Panc1 (cell line): Measurements from ENCODE around the gene KIF15. TPM values are rescaled to one million over a fixed set of nuclear protein-coding genes. Genes with fewer than 3 reads are reported as not detected.

Experiments used
- ATAC-seq: fragments of 200-7000 bp; cut with Tn5 transposase; 2 replicates; pipeline ENCODE4 v1.9.1; 2020; ENCODE audit warnings: mild to moderate bottlenecking, moderate library complexity
- BruUV-seq: library from RNA; stranded (reverse); fragments of 400-500 nt; replicated peaks from 2 replicates; lab custom pipeline; 2021; lab: Mats Ljungman, UMichigan
- CTCF ChIA-PET: fragments of 300-600 bp; sonication (Branson Sonifier 250); formaldehyde crosslinking; loops from one replicate; lab custom pipeline; 2022; ENCODE audit warnings: antibody characterized with exemption; lab: Charles Lee
- POLR2A ChIA-PET: fragments of 300-600 bp; sonication (Branson Sonifier 250); formaldehyde crosslinking; loops from one replicate; lab custom pipeline; 2022; ENCODE audit warnings: antibody characterized with exemption; lab: Charles Lee
- DNase-seq: peaks from one replicate; pipeline ENCODE4 v3.0.0-alpha.2; 2010; ENCODE audit warnings: low read depth, low spot score
- H3K27ac ChIP-seq: 2 replicates; pipeline ENCODE4 v1.5.1; 2011; ENCODE audit warnings: mild to moderate bottlenecking, low read length, inconsistent platforms
- H3K27me3 ChIP-seq: fragments of 200-500 bp; sonication (Bioruptor generic); 2 replicates; pipeline ENCODE4 v1.6.0; 2014; ENCODE audit warnings: low read length, inconsistent platforms; ENCODE audit not compliant: control insufficient read depth, insufficient read depth
- H3K36me3 ChIP-seq: fragments of 200-500 bp; sonication (Bioruptor generic); 2 replicates; pipeline ENCODE4 v1.5.1; 2014; ENCODE audit warnings: inconsistent platforms, mild to moderate bottlenecking, low read length, moderate library complexity; ENCODE audit not compliant: control insufficient read depth, insufficient read depth
- H3K4me1 ChIP-seq: 2 replicates; pipeline ENCODE4 v1.5.1; 2011; ENCODE audit warnings: inconsistent platforms, mild to moderate bottlenecking, low read length, moderate library complexity; ENCODE audit not compliant: control insufficient read depth, insufficient read depth
- H3K4me3 ChIP-seq, 2 experiments: 2 replicates each; pipeline ENCODE4 v1.5.1; 2011 to 2012; ENCODE audit warnings: low read depth in 2 of 2, low read length in 2 of 2, mild to moderate bottlenecking in 2 of 2, inconsistent platforms in 1 of 2, moderate library complexity in 1 of 2
- H3K9me3 ChIP-seq: fragments of 200-500 bp; sonication (Bioruptor generic); 2 replicates; pipeline ENCODE4 v1.5.1; 2014; ENCODE audit warnings: low read depth, mild to moderate bottlenecking, inconsistent platforms, low read length, moderate library complexity; ENCODE audit not compliant: control insufficient read depth, insufficient read depth
- POLR2AphosphoS5 ChIP-seq: IDR thresholded peaks from 2 replicates; pipeline ENCODE4 v1.6.1; 2012; ENCODE audit warnings: mild to moderate bottlenecking, low read depth, low read length, moderate library complexity
- SIN3A ChIP-seq: IDR thresholded peaks from 2 replicates; pipeline ENCODE4 v1.6.1; 2012; ENCODE audit warnings: low read depth, mild to moderate bottlenecking, low read length, moderate library complexity, borderline replicate concordance; ENCODE audit not compliant: insufficient read depth
- TCF7L2 ChIP-seq: IDR thresholded peaks from 2 replicates; pipeline ENCODE4 v1.6.1; 2011; ENCODE audit warnings: mild to moderate bottlenecking, low read depth, low read length, inconsistent platforms
- in situ Hi-C: cut with HindIII; loops from 2 replicates; pipeline ENCODE4 v1.10.0; 2016; ENCODE audit warnings: low sequenced_read_pairs, low pct_unique_long_range_greater_than_20kb
- intact Hi-C: fragments of 100-400 bp; cut with micrococcal nuclease; formaldehyde crosslinking; loops from one replicate; pipeline ENCODE4 v1.10.0; 2022; ENCODE audit not compliant: unreplicated experiment
- total RNA-seq: library from RNA; stranded (reverse); gene quantifications from one replicate; pipeline ENCODE4 v1.2.1, GENCODE V29; 2021; ENCODE audit not compliant: unreplicated experiment
- TF ChIP-seq, protein P1 (sequence below), 2 experiments: IDR thresholded peaks; 2 replicates each; pipeline ENCODE4 v1.6.1; 2011 to 2012; ENCODE audit warnings: low read depth in 2 of 2, control low read depth in 1 of 2, low read length in 1 of 2, mild to moderate bottlenecking in 1 of 2, moderate library complexity in 1 of 2; ENCODE audit not compliant: insufficient read depth in 1 of 2
- TF ChIP-seq, protein P2 (sequence below): fragments of 450-650 bp; IDR thresholded peaks from 2 replicates; pipeline ENCODE4 v1.5.1; 2017; ENCODE audit warnings: mild to moderate bottlenecking

Gene KIF15
- total RNA-seq, 1 experiment from 2014 or later, result 12.2 TPM

DNA sequence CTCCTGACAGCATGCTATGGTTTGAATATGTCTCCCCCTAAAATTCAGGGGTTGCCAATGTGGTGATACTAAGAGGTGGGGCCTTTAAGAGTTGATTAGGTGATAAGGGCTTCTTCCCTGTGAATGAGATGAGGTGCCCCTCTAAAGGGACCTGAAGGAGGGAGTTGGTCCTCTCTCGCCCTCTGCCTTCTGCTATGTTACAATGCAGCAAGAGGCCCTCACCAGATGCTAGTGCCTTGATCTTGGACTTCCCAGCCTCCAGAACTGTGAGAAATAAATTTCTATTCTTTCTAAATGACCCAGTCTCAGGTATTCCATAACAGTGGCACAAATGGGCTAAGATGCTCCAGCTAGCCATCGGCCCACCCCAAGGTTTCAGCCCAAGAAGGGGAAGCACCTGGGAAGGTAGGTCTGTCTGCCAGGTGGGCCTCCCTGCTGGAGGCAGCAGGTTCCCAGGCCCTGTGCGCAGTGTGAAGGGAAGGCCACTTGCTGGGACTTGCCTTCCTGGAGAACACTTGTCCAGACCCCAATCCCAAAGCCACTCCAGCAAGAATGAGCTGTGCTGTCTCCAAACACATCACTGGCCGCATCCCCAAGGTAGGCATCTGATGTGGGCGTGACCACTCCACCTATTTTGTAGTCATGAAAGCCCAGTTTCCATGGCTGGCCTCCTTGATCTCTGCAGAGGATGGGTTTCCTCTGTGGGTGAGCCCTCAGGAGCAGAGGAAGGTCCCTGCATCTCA, 121.8 kb downstream of the KIF15 start:
- no peak for ATAC-seq

DNA sequence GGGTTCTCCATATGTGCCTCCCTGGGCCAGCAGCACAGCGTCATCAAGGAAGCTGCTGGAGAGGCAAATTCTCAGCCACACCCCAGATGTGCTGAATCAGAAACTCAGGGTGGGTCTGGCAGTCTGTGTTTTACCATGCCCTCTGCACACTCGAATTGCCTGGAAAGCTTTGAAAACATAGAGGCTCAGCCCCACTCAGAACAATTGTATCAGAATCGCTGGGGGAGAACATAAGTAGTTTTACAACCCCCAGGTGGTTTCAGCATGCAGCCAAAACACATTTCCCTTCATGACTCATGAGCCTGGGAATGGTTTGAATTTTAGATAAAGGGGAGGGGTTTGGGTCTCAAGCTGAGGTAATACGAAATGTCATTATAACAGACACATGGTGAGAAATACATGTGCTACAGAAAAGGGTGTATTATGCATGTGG, 122.4 kb downstream of the KIF15 start:
- Histone ChIP-seq H3K27ac (peak overlapping the region; percentile 49; the same call in 1 of the 2 replicates), H3K4me1 (peaks cover 8% of the 10 kb centered on the region; the same call in 1 of the 2 replicates), H3K9me3 (no peaks in the 10 kb centered on the region), H3K36me3 (no peaks in the 10 kb centered on the region), H3K27me3 (no peaks in the 10 kb centered on the region), H3K4me3 (no peak overlapping the region)
- ATAC-seq (peak; percentile 41), DNase-seq (peak; percentile 65)
- in situ Hi-C loops (no loop called here), intact Hi-C loops (no loop called here)
- TF ChIP-seq, protein P1, sequence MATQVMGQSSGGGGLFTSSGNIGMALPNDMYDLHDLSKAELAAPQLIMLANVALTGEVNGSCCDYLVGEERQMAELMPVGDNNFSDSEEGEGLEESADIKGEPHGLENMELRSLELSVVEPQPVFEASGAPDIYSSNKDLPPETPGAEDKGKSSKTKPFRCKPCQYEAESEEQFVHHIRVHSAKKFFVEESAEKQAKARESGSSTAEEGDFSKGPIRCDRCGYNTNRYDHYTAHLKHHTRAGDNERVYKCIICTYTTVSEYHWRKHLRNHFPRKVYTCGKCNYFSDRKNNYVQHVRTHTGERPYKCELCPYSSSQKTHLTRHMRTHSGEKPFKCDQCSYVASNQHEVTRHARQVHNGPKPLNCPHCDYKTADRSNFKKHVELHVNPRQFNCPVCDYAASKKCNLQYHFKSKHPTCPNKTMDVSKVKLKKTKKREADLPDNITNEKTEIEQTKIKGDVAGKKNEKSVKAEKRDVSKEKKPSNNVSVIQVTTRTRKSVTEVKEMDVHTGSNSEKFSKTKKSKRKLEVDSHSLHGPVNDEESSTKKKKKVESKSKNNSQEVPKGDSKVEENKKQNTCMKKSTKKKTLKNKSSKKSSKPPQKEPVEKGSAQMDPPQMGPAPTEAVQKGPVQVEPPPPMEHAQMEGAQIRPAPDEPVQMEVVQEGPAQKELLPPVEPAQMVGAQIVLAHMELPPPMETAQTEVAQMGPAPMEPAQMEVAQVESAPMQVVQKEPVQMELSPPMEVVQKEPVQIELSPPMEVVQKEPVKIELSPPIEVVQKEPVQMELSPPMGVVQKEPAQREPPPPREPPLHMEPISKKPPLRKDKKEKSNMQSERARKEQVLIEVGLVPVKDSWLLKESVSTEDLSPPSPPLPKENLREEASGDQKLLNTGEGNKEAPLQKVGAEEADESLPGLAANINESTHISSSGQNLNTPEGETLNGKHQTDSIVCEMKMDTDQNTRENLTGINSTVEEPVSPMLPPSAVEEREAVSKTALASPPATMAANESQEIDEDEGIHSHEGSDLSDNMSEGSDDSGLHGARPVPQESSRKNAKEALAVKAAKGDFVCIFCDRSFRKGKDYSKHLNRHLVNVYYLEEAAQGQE (IDR thresholded peaks at IDR 0.05; ENCODE audit: insufficient read depth in 1 of 2, low read depth in 2 of 2, low read length in 1 of 2), result no peak
- TF ChIP-seq SIN3A, result no peak
- no TSS peak for BruUV-seq
- ChIA-PET CTCF (no interaction called here), POLR2A (no interaction called here)

More for the DNA sequence above, 121.8 kb downstream of the KIF15 start:
- no peaks in the 10 kb centered on the region for H3K36me3 ChIP-seq
- H3K4me1 ChIP-seq, result peaks cover 8% of the 10 kb centered on the region; the same call in 1 of the 2 replicates
- intact Hi-C loops (no loop called here), in situ Hi-C loops (no loop called here)
- ChIA-PET POLR2A (no interaction called here), CTCF (interaction anchor here (1.1 kb wide), 1 partner anchor 11 kb away, joined by 3 read pairs; no protein-coding TSS in a partner anchor)
- DNase-seq, result no peak
- H3K27ac ChIP-seq, result peak overlapping the region; percentile 0; the same call in 1 of the 2 replicates
- no peak for TF ChIP-seq TCF7L2
- TF ChIP-seq, protein P2, sequence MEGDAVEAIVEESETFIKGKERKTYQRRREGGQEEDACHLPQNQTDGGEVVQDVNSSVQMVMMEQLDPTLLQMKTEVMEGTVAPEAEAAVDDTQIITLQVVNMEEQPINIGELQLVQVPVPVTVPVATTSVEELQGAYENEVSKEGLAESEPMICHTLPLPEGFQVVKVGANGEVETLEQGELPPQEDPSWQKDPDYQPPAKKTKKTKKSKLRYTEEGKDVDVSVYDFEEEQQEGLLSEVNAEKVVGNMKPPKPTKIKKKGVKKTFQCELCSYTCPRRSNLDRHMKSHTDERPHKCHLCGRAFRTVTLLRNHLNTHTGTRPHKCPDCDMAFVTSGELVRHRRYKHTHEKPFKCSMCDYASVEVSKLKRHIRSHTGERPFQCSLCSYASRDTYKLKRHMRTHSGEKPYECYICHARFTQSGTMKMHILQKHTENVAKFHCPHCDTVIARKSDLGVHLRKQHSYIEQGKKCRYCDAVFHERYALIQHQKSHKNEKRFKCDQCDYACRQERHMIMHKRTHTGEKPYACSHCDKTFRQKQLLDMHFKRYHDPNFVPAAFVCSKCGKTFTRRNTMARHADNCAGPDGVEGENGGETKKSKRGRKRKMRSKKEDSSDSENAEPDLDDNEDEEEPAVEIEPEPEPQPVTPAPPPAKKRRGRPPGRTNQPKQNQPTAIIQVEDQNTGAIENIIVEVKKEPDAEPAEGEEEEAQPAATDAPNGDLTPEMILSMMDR, result no peak
- TF ChIP-seq, protein P1 (IDR thresholded peaks at IDR 0.05; ENCODE audit: insufficient read depth in 1 of 2, low read depth in 2 of 2, low read length in 1 of 2), result no peak
- TF ChIP-seq SIN3A, result no peak
- no peak for TF ChIP-seq POLR2AphosphoS5
- H3K27me3 ChIP-seq, result no peaks in the 10 kb centered on the region
- no TSS peak for BruUV-seq
- no peak overlapping the region for H3K4me3 ChIP-seq
- H3K9me3 ChIP-seq, result no peaks in the 10 kb centered on the region
